BJ (cell line): ENCODE measurements around the gene PDE6G. TPM values are rescaled to one million over a fixed set of nuclear protein-coding genes. Genes with fewer than 3 reads are reported as not detected.

Experiments
- CTCF ChIA-PET: fragments of 350-600 bp; formaldehyde crosslinking; extraction: SDS; loops from one replicate; lab custom pipeline; 2021; ENCODE audit warnings: antibody characterized with exemption, inconsistent platforms; lab: Yijun Ruan, JAX
- POLR2A ChIA-PET: fragments of 300-600 bp; sonication (Branson Sonifier 250); formaldehyde crosslinking; extraction: SDS; loops from one replicate; lab custom pipeline; 2021; ENCODE audit warnings: antibody characterized with exemption; lab: Charles Lee
- DNase-seq: peaks from one replicate; pipeline ENCODE4 v3.0.0-alpha.2; 2011; ENCODE audit warnings: low read depth
- H3K27me3 ChIP-seq: 2 replicates; pipeline ENCODE4 v1.6.0; 2011; ENCODE audit warnings: low read length; ENCODE audit not compliant: control insufficient read depth, insufficient read depth
- H3K36me3 ChIP-seq: 2 replicates; pipeline ENCODE4 v1.5.1; 2011; ENCODE audit warnings: low read length; ENCODE audit not compliant: control insufficient read depth, insufficient read depth
- H3K4me3 ChIP-seq: 2 replicates; pipeline ENCODE4 v1.5.1; 2011; ENCODE audit warnings: low read depth, mild to moderate bottlenecking, control low read depth, low read length
- CTCF ChIP-seq: IDR thresholded peaks from 2 replicates; pipeline ENCODE4 v1.5.1; 2011; ENCODE audit warnings: low read depth, mild to moderate bottlenecking, control low read depth, inconsistent platforms, low read length, moderate library complexity; ENCODE audit not compliant: insufficient read depth
- polyA plus RNA-seq: library from polyadenylated mRNA; depleted of rRNA; stranded (reverse); fragments of >200 nt; gene quantifications from 2 replicates; pipeline ENCODE4 v1.2.3, GENCODE V29; 2011

PDE6G gene
- polyA plus RNA-seq, 1 experiment = 0.37 TPM

GRCh38 chr17:81650951-81651350 is 5.4 kb downstream of the PDE6G start:
- H3K36me3 ChIP-seq = no peaks in the 10 kb centered on the region
- TF ChIP-seq CTCF = no peak
- POLR2A ChIA-PET = no interaction called here
- CTCF ChIA-PET = interaction anchor here (0.5 to 0.6 kb wide), 2 partner anchors 21 to 30 kb away, joined by 3 read pairs; no protein-coding TSS in a partner anchor
- DNase-seq = no peak
- H3K27me3 ChIP-seq = peaks cover 9% of the 10 kb centered on the region
- H3K4me3 ChIP-seq = no peak overlapping the region

GRCh38 chr17:81648707-81649085 is 7.6 kb downstream of the PDE6G start:
- H3K4me3 ChIP-seq = no peak overlapping the region
- TF ChIP-seq CTCF = no peak
- ChIA-PET CTCF (interaction anchor here (0.7 kb wide), 1 partner anchor 19 kb away, joined by 5 read pairs; no protein-coding TSS in a partner anchor), POLR2A (no interaction called here)
- H3K27me3 ChIP-seq = peaks cover 9% of the 10 kb centered on the region
- H3K36me3 ChIP-seq = no peaks in the 10 kb centered on the region; the same call in 1 of the 2 replicates
- no peak for DNase-seq

- TF ChIP-seq CTCF = no peak
- H3K27me3 ChIP-seq = peaks cover 9% of the 10 kb centered on the region
- ChIA-PET POLR2A (no interaction called here), CTCF (interaction anchor here (0.7 kb wide), 1 partner anchor 19 kb away, joined by 5 read pairs; no protein-coding TSS in a partner anchor)
- H3K36me3 ChIP-seq = no peaks in the 10 kb centered on the region; the same call in 1 of the 2 replicates
- no peak for DNase-seq
- no peak overlapping the region for H3K4me3 ChIP-seq
These were observed 8.2 kb downstream of the PDE6G start for GRCh38 chr17:81648013-81648706.

GRCh38 chr17:81647640-81648012 is 8.7 kb downstream of the PDE6G start:
- DNase-seq = no peak
- no peaks in the 10 kb centered on the region; the same call in 1 of the 2 replicates for H3K36me3 ChIP-seq
- POLR2A ChIA-PET = no interaction called here
- TF ChIP-seq CTCF = no peak
- no peak overlapping the region for H3K4me3 ChIP-seq
- CTCF ChIA-PET = interaction anchor here (1.1 kb wide), 1 partner anchor 22 kb away, joined by 3 read pairs; no protein-coding TSS in a partner anchor
- H3K27me3 ChIP-seq = peaks cover 9% of the 10 kb centered on the region

- Histone ChIP-seq H3K4me3 (no peak overlapping the region), H3K36me3 (no peaks in the 10 kb centered on the region; the same call in 1 of the 2 replicates), H3K27me3 (peaks cover 9% of the 10 kb centered on the region)
- DNase-seq = no peak
- no peak for TF ChIP-seq CTCF
- ChIA-PET POLR2A (no interaction called here), CTCF (interaction anchor here (0.6 to 1.1 kb wide), 3 partner anchors 21 to 390 kb away, joined by 3 read pairs; partner anchors contain the start of gene DCXR)
These were observed 9.3 kb downstream of the PDE6G start for GRCh38 chr17:81646869-81647600.
